Panc1 (cell line): ENCODE results near the gene PPP2R3B. TPM values are rescaled to one million over a fixed set of nuclear protein-coding genes. Genes with fewer than 3 reads are reported as not detected.

Experiments
- ATAC-seq: fragments of 200-7000 bp; cut with Tn5 transposase; 2 replicates; pipeline ENCODE4 v1.9.1; 2020; ENCODE audit warnings: mild to moderate bottlenecking, moderate library complexity
- BruUV-seq: library from RNA; stranded (reverse); fragments of 400-500 nt; replicated peaks from 2 replicates; lab custom pipeline; 2021; lab: Mats Ljungman, UMichigan
- CTCF ChIA-PET: fragments of 300-600 bp; sonication (Branson Sonifier 250); formaldehyde crosslinking; loops from one replicate; lab custom pipeline; 2022; ENCODE audit warnings: antibody characterized with exemption; lab: Charles Lee
- POLR2A ChIA-PET: fragments of 300-600 bp; sonication (Branson Sonifier 250); formaldehyde crosslinking; loops from one replicate; lab custom pipeline; 2022; ENCODE audit warnings: antibody characterized with exemption; lab: Charles Lee
- DNase-seq: peaks from one replicate; pipeline ENCODE4 v3.0.0-alpha.2; 2010; ENCODE audit warnings: low read depth, low spot score
- H3K27ac ChIP-seq: 2 replicates; pipeline ENCODE4 v1.5.1; 2011; ENCODE audit warnings: mild to moderate bottlenecking, low read length, inconsistent platforms
- H3K27me3 ChIP-seq: fragments of 200-500 bp; sonication (Bioruptor generic); 2 replicates; pipeline ENCODE4 v1.6.0; 2014; ENCODE audit warnings: low read length, inconsistent platforms; ENCODE audit not compliant: control insufficient read depth, insufficient read depth
- H3K36me3 ChIP-seq: fragments of 200-500 bp; sonication (Bioruptor generic); 2 replicates; pipeline ENCODE4 v1.5.1; 2014; ENCODE audit warnings: inconsistent platforms, mild to moderate bottlenecking, low read length, moderate library complexity; ENCODE audit not compliant: control insufficient read depth, insufficient read depth
- H3K4me1 ChIP-seq: 2 replicates; pipeline ENCODE4 v1.5.1; 2011; ENCODE audit warnings: inconsistent platforms, mild to moderate bottlenecking, low read length, moderate library complexity; ENCODE audit not compliant: control insufficient read depth, insufficient read depth
- H3K4me3 ChIP-seq, 2 experiments: 2 replicates each; pipeline ENCODE4 v1.5.1; 2011 to 2012; ENCODE audit warnings: low read depth in 2 of 2, low read length in 2 of 2, mild to moderate bottlenecking in 2 of 2, inconsistent platforms in 1 of 2, moderate library complexity in 1 of 2
- H3K9me3 ChIP-seq: fragments of 200-500 bp; sonication (Bioruptor generic); 2 replicates; pipeline ENCODE4 v1.5.1; 2014; ENCODE audit warnings: low read depth, mild to moderate bottlenecking, inconsistent platforms, low read length, moderate library complexity; ENCODE audit not compliant: control insufficient read depth, insufficient read depth
- POLR2AphosphoS5 ChIP-seq: IDR thresholded peaks from 2 replicates; pipeline ENCODE4 v1.6.1; 2012; ENCODE audit warnings: mild to moderate bottlenecking, low read depth, low read length, moderate library complexity
- SIN3A ChIP-seq: IDR thresholded peaks from 2 replicates; pipeline ENCODE4 v1.6.1; 2012; ENCODE audit warnings: low read depth, mild to moderate bottlenecking, low read length, moderate library complexity, borderline replicate concordance; ENCODE audit not compliant: insufficient read depth
- TCF7L2 ChIP-seq: IDR thresholded peaks from 2 replicates; pipeline ENCODE4 v1.6.1; 2011; ENCODE audit warnings: mild to moderate bottlenecking, low read depth, low read length, inconsistent platforms
- in situ Hi-C: cut with HindIII; loops from 2 replicates; pipeline ENCODE4 v1.10.0; 2016; ENCODE audit warnings: low sequenced_read_pairs, low pct_unique_long_range_greater_than_20kb
- intact Hi-C: fragments of 100-400 bp; cut with micrococcal nuclease; formaldehyde crosslinking; loops from one replicate; pipeline ENCODE4 v1.10.0; 2022; ENCODE audit not compliant: unreplicated experiment
- total RNA-seq: library from RNA; stranded (reverse); gene quantifications from one replicate; pipeline ENCODE4 v1.2.1, GENCODE V29; 2021; ENCODE audit not compliant: unreplicated experiment
- TF ChIP-seq, protein P1 (sequence below), 2 experiments: IDR thresholded peaks; 2 replicates each; pipeline ENCODE4 v1.6.1; 2011 to 2012; ENCODE audit warnings: low read depth in 2 of 2, control low read depth in 1 of 2, low read length in 1 of 2, mild to moderate bottlenecking in 1 of 2, moderate library complexity in 1 of 2; ENCODE audit not compliant: insufficient read depth in 1 of 2
- TF ChIP-seq, protein P2 (sequence below): fragments of 450-650 bp; IDR thresholded peaks from 2 replicates; pipeline ENCODE4 v1.5.1; 2017; ENCODE audit warnings: mild to moderate bottlenecking

PPP2R3B gene
- total RNA-seq, 1 experiment from 2014 or later = 19.2 TPM

GRCh38 chrX:350148-350533, 36.6 kb downstream of the PPP2R3B start:
- in situ Hi-C loops (no loop called here), intact Hi-C loops (no loop called here)
- Histone ChIP-seq H3K9me3 (no peaks in the 10 kb centered on the region), H3K27me3 (no peaks in the 10 kb centered on the region), H3K27ac (no peak overlapping the region), H3K36me3 (no peaks in the 10 kb centered on the region), H3K4me3 (no peak overlapping the region), H3K4me1 (no peaks in the 10 kb centered on the region)
- TF ChIP-seq, protein P1, sequence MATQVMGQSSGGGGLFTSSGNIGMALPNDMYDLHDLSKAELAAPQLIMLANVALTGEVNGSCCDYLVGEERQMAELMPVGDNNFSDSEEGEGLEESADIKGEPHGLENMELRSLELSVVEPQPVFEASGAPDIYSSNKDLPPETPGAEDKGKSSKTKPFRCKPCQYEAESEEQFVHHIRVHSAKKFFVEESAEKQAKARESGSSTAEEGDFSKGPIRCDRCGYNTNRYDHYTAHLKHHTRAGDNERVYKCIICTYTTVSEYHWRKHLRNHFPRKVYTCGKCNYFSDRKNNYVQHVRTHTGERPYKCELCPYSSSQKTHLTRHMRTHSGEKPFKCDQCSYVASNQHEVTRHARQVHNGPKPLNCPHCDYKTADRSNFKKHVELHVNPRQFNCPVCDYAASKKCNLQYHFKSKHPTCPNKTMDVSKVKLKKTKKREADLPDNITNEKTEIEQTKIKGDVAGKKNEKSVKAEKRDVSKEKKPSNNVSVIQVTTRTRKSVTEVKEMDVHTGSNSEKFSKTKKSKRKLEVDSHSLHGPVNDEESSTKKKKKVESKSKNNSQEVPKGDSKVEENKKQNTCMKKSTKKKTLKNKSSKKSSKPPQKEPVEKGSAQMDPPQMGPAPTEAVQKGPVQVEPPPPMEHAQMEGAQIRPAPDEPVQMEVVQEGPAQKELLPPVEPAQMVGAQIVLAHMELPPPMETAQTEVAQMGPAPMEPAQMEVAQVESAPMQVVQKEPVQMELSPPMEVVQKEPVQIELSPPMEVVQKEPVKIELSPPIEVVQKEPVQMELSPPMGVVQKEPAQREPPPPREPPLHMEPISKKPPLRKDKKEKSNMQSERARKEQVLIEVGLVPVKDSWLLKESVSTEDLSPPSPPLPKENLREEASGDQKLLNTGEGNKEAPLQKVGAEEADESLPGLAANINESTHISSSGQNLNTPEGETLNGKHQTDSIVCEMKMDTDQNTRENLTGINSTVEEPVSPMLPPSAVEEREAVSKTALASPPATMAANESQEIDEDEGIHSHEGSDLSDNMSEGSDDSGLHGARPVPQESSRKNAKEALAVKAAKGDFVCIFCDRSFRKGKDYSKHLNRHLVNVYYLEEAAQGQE (IDR thresholded peaks at IDR 0.05; ENCODE audit: insufficient read depth in 1 of 2, low read depth in 2 of 2, low read length in 1 of 2) = no peak
- TF ChIP-seq TCF7L2 (no peak), POLR2AphosphoS5 (no peak)
- TF ChIP-seq, protein P2, sequence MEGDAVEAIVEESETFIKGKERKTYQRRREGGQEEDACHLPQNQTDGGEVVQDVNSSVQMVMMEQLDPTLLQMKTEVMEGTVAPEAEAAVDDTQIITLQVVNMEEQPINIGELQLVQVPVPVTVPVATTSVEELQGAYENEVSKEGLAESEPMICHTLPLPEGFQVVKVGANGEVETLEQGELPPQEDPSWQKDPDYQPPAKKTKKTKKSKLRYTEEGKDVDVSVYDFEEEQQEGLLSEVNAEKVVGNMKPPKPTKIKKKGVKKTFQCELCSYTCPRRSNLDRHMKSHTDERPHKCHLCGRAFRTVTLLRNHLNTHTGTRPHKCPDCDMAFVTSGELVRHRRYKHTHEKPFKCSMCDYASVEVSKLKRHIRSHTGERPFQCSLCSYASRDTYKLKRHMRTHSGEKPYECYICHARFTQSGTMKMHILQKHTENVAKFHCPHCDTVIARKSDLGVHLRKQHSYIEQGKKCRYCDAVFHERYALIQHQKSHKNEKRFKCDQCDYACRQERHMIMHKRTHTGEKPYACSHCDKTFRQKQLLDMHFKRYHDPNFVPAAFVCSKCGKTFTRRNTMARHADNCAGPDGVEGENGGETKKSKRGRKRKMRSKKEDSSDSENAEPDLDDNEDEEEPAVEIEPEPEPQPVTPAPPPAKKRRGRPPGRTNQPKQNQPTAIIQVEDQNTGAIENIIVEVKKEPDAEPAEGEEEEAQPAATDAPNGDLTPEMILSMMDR = no peak
- no TSS peak for BruUV-seq
- ATAC-seq (no peak), DNase-seq (no peak)
- ChIA-PET POLR2A (no interaction called here), CTCF (no interaction called here)

- Histone ChIP-seq H3K4me3 (no peak overlapping the region), H3K36me3 (no peaks in the 10 kb centered on the region), H3K9me3 (no peaks in the 10 kb centered on the region), H3K27me3 (no peaks in the 10 kb centered on the region), H3K4me1 (no peaks in the 10 kb centered on the region), H3K27ac (no peak overlapping the region)
- no TSS peak for BruUV-seq
- CTCF ChIA-PET = no interaction called here
- intact Hi-C loops = no loop called here
- POLR2A ChIA-PET = no interaction called here
- ATAC-seq (no peak), DNase-seq (no peak)
- no peak for TF ChIP-seq SIN3A
- no peak for TF ChIP-seq TCF7L2
- in situ Hi-C loops = no loop called here
Measured at GRCh38 chrX:349702-350101, 37.0 kb downstream of the PPP2R3B start.

DNA sequence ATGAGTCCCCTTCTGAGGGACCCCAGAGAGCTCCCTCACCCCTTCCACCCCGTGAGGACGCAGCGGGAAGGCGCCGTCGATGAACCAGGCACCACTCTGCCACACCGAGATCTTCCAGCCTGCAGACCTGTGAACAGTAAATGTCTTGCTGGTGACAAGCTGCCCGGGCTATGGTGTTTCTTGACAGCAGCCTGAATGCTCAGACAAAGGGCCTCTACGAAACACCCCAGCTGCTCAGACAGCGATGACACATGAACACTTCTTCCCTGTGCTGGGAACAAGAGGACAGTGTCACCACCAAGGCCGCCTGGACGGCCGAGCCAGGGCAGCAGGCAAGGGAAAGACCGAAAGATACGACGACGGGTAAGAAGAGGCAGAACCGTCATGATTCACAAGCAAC, 37.5 kb downstream of the PPP2R3B start:
- Histone ChIP-seq H3K4me1 (no peaks in the 10 kb centered on the region), H3K9me3 (no peaks in the 10 kb centered on the region), H3K36me3 (no peaks in the 10 kb centered on the region), H3K4me3 (no peak overlapping the region), H3K27ac (no peak overlapping the region), H3K27me3 (no peaks in the 10 kb centered on the region)
- ATAC-seq = no peak
- no TSS peak for BruUV-seq
- intact Hi-C loops = no loop called here
- in situ Hi-C loops = no loop called here
- TF ChIP-seq, protein P1 (IDR thresholded peaks at IDR 0.05; ENCODE audit: insufficient read depth in 1 of 2, low read depth in 2 of 2, low read length in 1 of 2) = no peak
- TF ChIP-seq SIN3A (no peak), TCF7L2 (no peak), POLR2AphosphoS5 (no peak)
- TF ChIP-seq, protein P2 = no peak
- DNase-seq = no peak
- CTCF ChIA-PET = no interaction called here
- POLR2A ChIA-PET = no interaction called here
